Testis (tissue), 3 donors: Measurements from ENCODE around the gene TUBAL3. TPM values are rescaled to one million over a fixed set of nuclear protein-coding genes. Genes with fewer than 3 reads are reported as not detected.

Experiments
- DNase-seq: peaks from one replicate; pipeline ENCODE4 v3.0.0-alpha.2; 2019
- H3K27ac ChIP-seq, 2 donors: fragments of 200-600 bp; sonication (generic); one replicate each; pipeline ENCODE4 v1.5.1; 2019
- H3K27me3 ChIP-seq: fragments of 200-600 bp; sonication (generic); one replicate; pipeline ENCODE4 v1.5.1; 2019
- H3K36me3 ChIP-seq: fragments of 200-600 bp; sonication (generic); one replicate; pipeline ENCODE4 v1.5.1; 2017; ENCODE audit warnings: low read depth; ENCODE audit errors: missing control alignments
- H3K4me1 ChIP-seq: fragments of 200-600 bp; sonication (generic); one replicate; pipeline ENCODE4 v1.5.1; 2019
- H3K4me3 ChIP-seq, 2 donors: fragments of 200-600 bp; sonication (generic); one replicate each; pipeline ENCODE4 v1.5.1; 2017 to 2019
- H3K9me3 ChIP-seq: fragments of 200-600 bp; sonication (generic); one replicate; pipeline ENCODE4 v1.5.1; 2017
- CTCF ChIP-seq, 3 experiments: fragments of 450-650 bp in 2 of 3; fragments of 200-600 bp in 1 of 3; sonication (generic) in 1 of 3; IDR thresholded peaks; one replicate each; pipeline ENCODE4 v1.5.1; 2016 to 2019; ENCODE audit warnings: antibody characterized with exemption in 3 of 3, mild to moderate bottlenecking in 2 of 3, moderate library complexity in 1 of 3
- POLR2A ChIP-seq: fragments of 450-650 bp; IDR thresholded peaks from one replicate; pipeline ENCODE4 v1.6.1; 2017; ENCODE audit warnings: antibody characterized with exemption, mild to moderate bottlenecking, moderate library complexity
- WGBS, 2 donors: methylation state at CpG; one replicate each; pipeline ENCODE4 v1.1.5; 2018; 5-methylcytosine and 5-hydroxymethylcytosine counted together
- intact Hi-C: fragments of 100-400 bp; cut with DNase I; formaldehyde crosslinking; loops from one replicate; pipeline ENCODE4 v1.15.1; 2023; ENCODE audit warnings: low total_unique reads
- polyA plus RNA-seq: library from polyadenylated mRNA; stranded (reverse); fragments of 350-450 nt; fragmentation: Illumina TruSeq; extraction: RNeasy Lipid Tissue Mini Kit (QIAGEN cat#74804); gene quantifications from one replicate; pipeline ENCODE4 v1.2.3, GENCODE V29; 2014; ENCODE audit warnings: low read depth, low replicate concordance; ENCODE audit not compliant: insufficient read depth
- total RNA-seq, 2 donors: library from RNA; depleted of rRNA; stranded (reverse); fragments of >200 nt; gene quantifications; one replicate each; pipeline ENCODE4 v1.2.3, GENCODE V29; 2016

Gene TUBAL3
- total and polyA plus RNA-seq, 3 donors from 2014 or later, result 0.93 to 5.3 (median 2.5) TPM

- TF ChIP-seq CTCF (IDR thresholded peaks at IDR 0.05) (no peak), POLR2A (no peak)
- no peak overlapping the region for H3K4me3 ChIP-seq
- no peaks in the 10 kb centered on the region for H3K36me3 ChIP-seq
- WGBS, 2 donors, result 44 to 75% methylated on average over 19 to 28 of the region's 28 CpGs
- H3K4me1 ChIP-seq, result no peaks in the 10 kb centered on the region
- H3K27me3 ChIP-seq, result no peaks in the 10 kb centered on the region
- H3K9me3 ChIP-seq, result no peaks in the 10 kb centered on the region
- intact Hi-C loops, result no loop called here
- no peak overlapping the region for H3K27ac ChIP-seq
- DNase-seq, result no peak
Measured at GRCh38 chr10:5370493-5371352, 33.9 kb downstream of the TUBAL3 start.

GRCh38 chr10:5369362-5370158 is 35.1 kb downstream of the TUBAL3 start:
- no peaks in the 10 kb centered on the region for H3K4me1 ChIP-seq
- H3K27me3 ChIP-seq, result no peaks in the 10 kb centered on the region
- H3K9me3 ChIP-seq, result no peaks in the 10 kb centered on the region
- intact Hi-C loops, result no loop called here
- no peaks in the 10 kb centered on the region for H3K36me3 ChIP-seq
- no peak overlapping the region for H3K27ac ChIP-seq
- WGBS, 2 donors, result 45 to 66% methylated on average over 9 to 16 of the region's 16 CpGs
- TF ChIP-seq POLR2A (no peak), CTCF (IDR thresholded peaks at IDR 0.05) (no peak)
- H3K4me3 ChIP-seq, result no peak overlapping the region
- peak; percentile 40 for DNase-seq

- H3K4me3 ChIP-seq, result no peak overlapping the region
- no peak overlapping the region for H3K27ac ChIP-seq
- H3K27me3 ChIP-seq, result no peaks in the 10 kb centered on the region
- H3K36me3 ChIP-seq, result no peaks in the 10 kb centered on the region
- no peaks in the 10 kb centered on the region for H3K9me3 ChIP-seq
- DNase-seq, result no peak
- intact Hi-C loops, result no loop called here
- H3K4me1 ChIP-seq, result no peaks in the 10 kb centered on the region
- TF ChIP-seq POLR2A (no peak), CTCF (IDR thresholded peaks at IDR 0.05) (no peak)
- WGBS, 2 donors, result 34 to 36% methylated on average over 5 of the region's 5 CpGs
Measured at GRCh38 chr10:5365928-5366327, 38.7 kb downstream of the TUBAL3 start.

- 33 to 47% methylated on average over 12 to 21 of the region's 21 CpGs for WGBS, 2 donors
- intact Hi-C loops, result no loop called here
- DNase-seq, result no peak
- Histone ChIP-seq H3K27ac (no peak within 1 kb of the TSS), H3K36me3 (no peaks in the 10 kb centered on the region), H3K4me3 (no peak within 1 kb of the TSS), H3K9me3 (no peaks in the 10 kb centered on the region), H3K4me1 (no peaks in the 10 kb centered on the region), H3K27me3 (no peaks in the 10 kb centered on the region)
- no peak for TF ChIP-seq POLR2A
- no peak for TF ChIP-seq CTCF (IDR thresholded peaks at IDR 0.05)
Measured at GRCh38 chr10:5364890-5365338, 39.7 kb downstream of the TUBAL3 start, which contains the start of gene UCN3. Gene UCN3, plus strand, starts transcription at chr10:5364966. Its CDS starts 8,755 bp downstream, at chr10:5373721.
